AG09309 (cell line): ENCODE data around the gene TRIO.

Experiments used
- DNase-seq: peaks from one replicate; pipeline ENCODE4 v3.0.0-alpha.2; 2010; ENCODE audit warnings: low read depth
- H3K4me3 ChIP-seq: 2 replicates; pipeline ENCODE4 v1.5.1; 2011; ENCODE audit warnings: mild to moderate bottlenecking, low read depth, low read length, moderate library complexity; ENCODE audit not compliant: control insufficient read depth
- CTCF ChIP-seq: IDR thresholded peaks from 2 replicates; pipeline ENCODE4 v1.5.1; 2011; ENCODE audit warnings: mild to moderate bottlenecking, low read depth, low read length, inconsistent platforms; ENCODE audit not compliant: insufficient read depth, control insufficient read depth; ENCODE audit errors: missing control alignments

Gene TRIO

DNA sequence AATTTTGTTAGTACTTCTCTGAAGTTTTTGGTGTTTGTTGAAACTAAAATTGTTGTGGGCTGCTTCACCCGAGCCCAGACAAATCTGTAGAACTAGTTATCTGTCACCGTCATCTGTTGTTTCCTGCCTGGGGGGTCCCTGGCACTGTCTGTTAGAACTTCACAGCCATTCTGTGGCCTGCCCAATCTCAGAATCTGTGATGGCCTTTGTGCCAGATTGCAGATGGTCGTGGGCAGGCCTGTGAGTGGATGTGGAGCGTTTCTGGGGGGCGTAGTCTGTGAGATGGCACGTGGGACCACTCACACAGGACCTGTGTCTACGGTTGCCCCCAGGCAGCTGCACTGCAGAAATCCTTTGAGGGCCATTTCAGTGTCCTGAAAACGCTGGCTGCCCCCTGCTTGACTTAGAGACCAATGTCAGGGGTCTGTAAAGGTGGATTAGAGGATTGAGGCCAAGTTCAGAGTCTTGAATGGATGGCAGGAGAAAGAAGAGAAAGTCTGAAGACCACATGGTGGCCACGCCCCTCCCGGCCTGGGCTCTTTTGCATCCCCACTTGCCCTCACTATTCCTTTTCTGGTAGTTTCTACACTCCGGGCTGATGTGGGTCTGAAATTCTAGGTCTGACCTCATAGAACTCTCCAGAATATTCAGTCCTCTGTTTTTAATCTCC lies 38.3 kb downstream of the TRIO start:
- TF ChIP-seq CTCF: no peak
- no peak for DNase-seq
- H3K4me3 ChIP-seq: no peak overlapping the region

DNA sequence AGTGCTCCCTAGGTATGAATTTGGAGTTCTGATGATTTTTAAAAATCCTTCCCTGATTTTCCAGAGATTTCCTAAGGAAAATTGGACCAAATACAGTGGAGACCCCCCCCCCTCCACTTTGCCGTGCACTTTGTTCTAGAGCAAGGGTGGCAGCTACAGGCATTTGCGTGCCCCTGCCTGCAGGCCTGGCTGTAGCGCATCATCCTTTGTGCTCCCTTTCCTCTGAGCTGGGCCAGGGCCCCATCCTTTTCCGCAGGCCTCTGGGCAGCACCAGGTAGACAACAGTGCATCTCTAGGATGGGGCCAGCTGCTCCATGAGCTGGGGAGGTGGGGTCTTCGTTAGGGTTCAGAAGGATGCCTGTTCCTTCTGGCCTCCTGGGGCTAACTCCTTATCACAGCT lies 39.6 kb downstream of the TRIO start:
- no peak overlapping the region for H3K4me3 ChIP-seq
- DNase-seq: no peak
- no peak for TF ChIP-seq CTCF

DNA sequence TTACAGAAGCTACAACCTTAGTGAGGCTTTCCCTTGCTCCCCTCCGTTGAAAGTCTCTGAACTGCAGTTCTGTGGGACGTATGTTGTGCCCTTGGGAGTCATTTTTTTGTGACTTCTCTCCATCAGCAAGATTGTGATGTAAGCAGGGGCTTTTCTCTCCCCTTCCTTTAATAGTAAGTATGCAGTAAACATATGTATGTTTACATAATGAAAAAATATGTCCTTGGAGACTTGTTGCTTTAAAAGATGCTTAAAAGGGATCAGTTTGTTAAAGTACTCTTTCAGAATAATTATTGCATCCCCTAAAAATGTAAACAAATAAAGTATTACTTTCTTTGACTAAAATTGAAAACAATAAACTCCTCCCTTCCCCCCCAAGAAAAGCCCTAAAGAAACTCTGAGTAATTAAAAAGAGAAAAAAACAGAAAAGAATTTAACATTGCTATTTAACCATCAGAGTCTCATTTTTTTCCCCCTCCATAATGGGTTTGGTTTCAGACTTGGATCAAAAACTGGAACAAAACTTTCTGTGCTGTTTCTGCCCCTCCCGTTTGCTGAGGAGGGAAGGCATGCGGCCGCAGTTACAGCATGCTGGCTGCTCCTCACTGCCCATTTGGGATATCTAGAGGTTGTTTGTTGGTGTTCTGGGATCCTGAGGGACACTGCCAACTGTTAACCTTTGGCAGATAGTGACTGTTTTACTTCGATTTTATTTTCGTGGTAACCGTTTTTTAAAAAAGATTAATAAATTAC lies 40.2 kb downstream of the TRIO start:
- H3K4me3 ChIP-seq: no peak overlapping the region
- TF ChIP-seq CTCF: no peak
- DNase-seq: no peak

DNA sequence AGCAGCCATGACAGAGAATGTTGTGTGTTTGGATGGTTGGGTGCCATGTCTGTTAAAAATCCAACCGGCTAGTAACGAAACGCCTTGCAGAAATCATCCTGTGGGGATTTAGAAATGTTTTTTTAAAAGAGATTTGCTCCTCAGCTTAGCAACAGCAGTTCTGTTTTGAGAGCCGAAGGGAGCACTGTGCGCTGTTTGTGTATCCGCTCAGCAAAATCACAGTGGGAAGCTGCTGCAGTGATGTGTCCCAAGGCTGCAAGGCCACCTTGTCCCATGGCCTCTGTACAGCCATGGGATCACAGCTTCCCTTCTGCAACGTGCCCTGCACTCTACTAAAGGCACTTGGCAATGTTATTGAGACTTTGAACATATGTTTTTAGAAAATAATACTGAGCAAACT lies 40.9 kb downstream of the TRIO start:
- no peak for DNase-seq
- TF ChIP-seq CTCF: no peak
- no peak overlapping the region for H3K4me3 ChIP-seq

GRCh38 chr5:14184725-14185124 lies 41.6 kb downstream of the TRIO start:
- no peak for DNase-seq
- TF ChIP-seq CTCF: no peak
- H3K4me3 ChIP-seq: no peak overlapping the region

DNA sequence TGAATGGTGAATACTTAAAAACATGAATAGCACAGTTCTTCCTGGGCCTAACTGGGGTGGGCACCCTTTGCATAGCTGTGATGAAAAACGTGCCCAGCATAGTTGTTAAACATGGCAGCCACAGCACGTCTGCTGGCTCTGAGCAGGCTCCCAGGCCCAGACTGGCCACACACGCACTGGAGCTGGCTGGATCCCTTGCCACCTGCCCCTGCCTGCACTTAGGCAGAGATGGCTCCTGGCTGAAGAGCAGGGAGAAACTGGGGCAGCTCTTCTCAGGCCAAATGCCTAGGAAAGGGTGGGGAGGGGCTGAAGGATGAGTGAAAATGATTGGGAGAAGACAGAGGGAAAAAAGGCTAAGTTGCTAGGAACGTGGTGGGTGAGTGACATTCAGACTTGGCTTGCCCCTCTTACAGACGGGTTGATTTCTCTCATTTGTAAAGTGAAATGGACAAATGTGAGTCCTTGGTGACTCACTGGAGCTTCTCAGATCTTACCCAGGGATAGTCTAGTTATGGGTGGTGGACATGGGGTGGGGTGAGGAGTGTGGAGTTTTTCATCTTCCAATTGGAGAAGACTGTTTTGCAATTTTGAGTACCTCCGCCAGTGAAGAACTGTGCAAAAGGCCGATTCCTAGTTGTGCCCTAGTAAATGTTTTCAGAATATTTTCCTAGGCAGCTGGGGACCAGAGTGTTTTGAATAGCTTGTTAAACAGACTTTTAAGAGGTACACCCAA lies 42.4 kb downstream of the TRIO start:
- H3K4me3 ChIP-seq: no peak overlapping the region
- no peak for TF ChIP-seq CTCF
- DNase-seq: no peak
